GM23248 (cell line): Measurements from ENCODE around the gene CPNE5. TPM values are rescaled to one million over a fixed set of nuclear protein-coding genes. Genes with fewer than 3 reads are reported as not detected.

Experiments
- DNase-seq: peaks from one replicate; pipeline ENCODE4 v3.0.0-alpha.2; 2015
- H2AFZ ChIP-seq: fragments of 200-600 bp; sonication (generic); 2 replicates; pipeline ENCODE4 v1.6.1; 2016; ENCODE audit warnings: antibody characterized with exemption
- H3F3A ChIP-seq: fragments of 200-600 bp; sonication (generic); 2 replicates; pipeline ENCODE4 v1.6.1; 2016; ENCODE audit warnings: mild to moderate bottlenecking, antibody characterized with exemption, mixed run types; ENCODE audit not compliant: insufficient read depth
- H3K27ac ChIP-seq: fragments of 200-600 bp; sonication (generic); 2 replicates; pipeline ENCODE4 v1.5.1; 2016; ENCODE audit warnings: mild to moderate bottlenecking
- H3K27me3 ChIP-seq: fragments of 200-600 bp; sonication (generic); replicated peaks from 2 replicates; pipeline ENCODE4 v1.6.1; 2016; ENCODE audit warnings: mild to moderate bottlenecking; ENCODE audit not compliant: insufficient read depth
- H3K36me3 ChIP-seq: fragments of 200-600 bp; sonication (generic); 2 replicates; pipeline ENCODE4 v1.6.1; 2016; ENCODE audit warnings: low read depth, mild to moderate bottlenecking
- H3K4me1 ChIP-seq: fragments of 200-600 bp; sonication (generic); 2 replicates; pipeline ENCODE4 v1.6.1; 2016; ENCODE audit warnings: mild to moderate bottlenecking; ENCODE audit not compliant: insufficient read depth
- H3K4me2 ChIP-seq: fragments of 200-600 bp; sonication (generic); one replicate; pipeline ENCODE4 v1.6.1; 2016; ENCODE audit warnings: mild to moderate bottlenecking; ENCODE audit not compliant: unreplicated experiment
- H3K4me3 ChIP-seq: fragments of 200-600 bp; sonication (generic); 2 replicates; pipeline ENCODE4 v1.5.1; 2016; ENCODE audit warnings: mild to moderate bottlenecking
- H3K79me2 ChIP-seq: fragments of 200-600 bp; sonication (generic); 2 replicates; pipeline ENCODE4 v1.6.1; 2016; ENCODE audit warnings: mild to moderate bottlenecking; ENCODE audit not compliant: insufficient read depth
- H3K9ac ChIP-seq: fragments of 200-600 bp; sonication (generic); 2 replicates; pipeline ENCODE4 v1.6.1; 2016; ENCODE audit warnings: mild to moderate bottlenecking
- H3K9me2 ChIP-seq: fragments of 200-600 bp; sonication (generic); 2 replicates; pipeline ENCODE4 v1.6.1; 2016; ENCODE audit warnings: mixed run types, mild to moderate bottlenecking, moderate library complexity; ENCODE audit not compliant: insufficient read depth
- H3K9me3 ChIP-seq: fragments of 200-600 bp; sonication (generic); one replicate; pipeline ENCODE4 v1.6.1; 2017; ENCODE audit warnings: low read depth
- H4K20me1 ChIP-seq: fragments of 200-600 bp; sonication (generic); 2 replicates; pipeline ENCODE4 v1.6.0; 2016; ENCODE audit not compliant: insufficient read depth
- EZH2 ChIP-seq: fragments of 200-600 bp; sonication (generic); IDR thresholded peaks from 2 replicates; pipeline ENCODE4 v1.6.1; 2018; ENCODE audit warnings: antibody characterized with exemption, mild to moderate bottlenecking; ENCODE audit not compliant: insufficient read depth, poor library complexity, severe bottlenecking
- EZH2phosphoT487 ChIP-seq: fragments of 200-600 bp; sonication (generic); IDR thresholded peaks from 2 replicates; pipeline ENCODE4 v1.6.1; 2018; ENCODE audit warnings: antibody characterized with exemption, moderate library complexity, mild to moderate bottlenecking, low read depth; ENCODE audit not compliant: insufficient read depth
- WGBS, 2 experiments: methylation state at CpG; one replicate each; pipeline ENCODE4 v1.1.6; 2015 to 2017; ENCODE audit warnings: low lambda C conversion rate in 2 of 2, low coverage in 1 of 2; ENCODE audit errors: missing lambda C conversion rate in 2 of 2; 5-methylcytosine and 5-hydroxymethylcytosine counted together
- in situ Hi-C: fragments of 300-500 bp; cut with MboI; formaldehyde crosslinking; loops from 2 replicates; pipeline ENCODE4 v1.15.0; 2020
- polyA plus RNA-seq: library from polyadenylated mRNA; unstranded; fragments of >200 nt; fragmentation: Nextera tagmentation; extraction: Ambion mirVana; gene quantifications from 2 replicates; pipeline ENCODE4 v1.2.1, GENCODE V29; 2016
- total RNA-seq: library from RNA; depleted of rRNA; stranded (reverse); fragments of >200 nt; shearing (Covaris generic); gene quantifications from 2 replicates; pipeline ENCODE4 v1.2.3, GENCODE V29; 2014

Gene CPNE5
- total and polyA plus RNA-seq, 2 experiments from 2014 or later = 0.23 TPM; not detected in 1

DNA sequence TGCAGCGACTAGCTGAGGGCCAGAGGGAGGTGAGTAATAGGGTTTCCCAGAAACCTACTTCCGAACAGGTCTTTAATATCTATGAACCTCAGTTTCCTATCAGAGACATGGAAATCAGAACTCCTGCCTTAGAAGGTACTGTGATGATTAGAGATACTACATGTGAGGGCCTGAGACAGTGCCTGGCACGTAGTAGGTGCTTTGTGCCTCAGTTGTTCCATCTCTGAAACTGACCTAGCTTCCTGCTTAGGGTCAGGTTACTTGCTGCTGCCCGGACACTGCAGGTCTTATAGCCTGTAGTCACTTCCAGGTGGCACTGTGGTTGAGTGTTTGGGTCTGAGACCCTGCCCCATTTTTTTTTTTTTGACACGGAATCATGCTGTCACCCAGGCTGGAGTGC is 120.7 kb downstream of the CPNE5 start:
- H2AFZ ChIP-seq = no peak overlapping the region
- WGBS, 2 experiments = 78 to 81% methylated on average over 5 of the region's 5 CpGs
- in situ Hi-C loops = no loop called here
- H3F3A ChIP-seq = no peaks in the 10 kb centered on the region
- H3K36me3 ChIP-seq = no peaks in the 10 kb centered on the region
- H3K9me3 ChIP-seq = no peaks in the 10 kb centered on the region
- no peak overlapping the region for H3K27ac ChIP-seq
- no peak for TF ChIP-seq EZH2
- TF ChIP-seq EZH2phosphoT487 = no peak
- no peaks in the 10 kb centered on the region for H3K9me2 ChIP-seq
- H4K20me1 ChIP-seq = no peaks in the 10 kb centered on the region
- no peaks in the 10 kb centered on the region for H3K27me3 ChIP-seq
- H3K9ac ChIP-seq = no peak overlapping the region
- no peaks in the 10 kb centered on the region for H3K4me1 ChIP-seq
- no peak for DNase-seq
- no peak overlapping the region for H3K4me2 ChIP-seq
- H3K79me2 ChIP-seq = no peaks in the 10 kb centered on the region
- H3K4me3 ChIP-seq = no peak overlapping the region

DNA sequence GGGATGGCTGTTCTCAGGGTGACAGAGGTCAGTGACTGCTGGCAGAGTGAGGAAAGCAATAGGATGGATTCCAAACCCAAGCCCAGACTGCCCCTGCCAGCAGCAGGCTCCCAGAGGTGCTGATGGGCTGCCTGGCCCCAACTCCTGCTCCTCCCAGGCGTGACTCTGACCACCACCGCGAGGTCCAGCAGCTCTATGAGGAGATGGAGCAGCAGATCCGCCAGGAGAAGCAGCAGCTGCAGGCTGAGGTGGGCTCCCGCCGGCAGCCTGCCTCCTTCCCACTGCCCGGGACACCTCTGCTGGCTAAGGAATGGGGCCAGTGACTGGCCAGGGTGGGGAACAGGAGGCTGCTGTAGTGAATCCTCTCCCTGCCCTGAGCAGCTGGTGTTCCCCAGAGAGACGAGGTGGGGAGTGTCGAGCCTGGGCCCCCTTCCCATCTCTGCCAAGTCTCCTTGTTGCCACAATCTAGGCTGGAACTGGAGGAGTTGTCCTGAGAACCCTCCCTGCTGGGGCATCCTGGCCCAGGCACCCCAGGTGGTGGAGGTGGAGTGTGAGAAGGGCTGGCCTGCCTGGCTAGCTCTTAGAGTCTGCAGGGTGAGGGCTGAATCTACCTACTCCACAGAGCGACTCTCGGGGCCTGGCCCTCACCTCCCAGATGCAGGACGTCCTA is 121.2 kb downstream of the CPNE5 start:
- no peak for TF ChIP-seq EZH2phosphoT487
- no peak for TF ChIP-seq EZH2
- no peak overlapping the region for H2AFZ ChIP-seq
- no peak for DNase-seq
- H3K4me2 ChIP-seq = no peak overlapping the region
- H3K36me3 ChIP-seq = no peaks in the 10 kb centered on the region
- no peaks in the 10 kb centered on the region for H3K9me2 ChIP-seq
- no peaks in the 10 kb centered on the region for H3K4me1 ChIP-seq
- no peak overlapping the region for H3K4me3 ChIP-seq
- 74 to 79% methylated on average over 12 of the region's 12 CpGs for WGBS, 2 experiments
- H3F3A ChIP-seq = no peaks in the 10 kb centered on the region
- no peaks in the 10 kb centered on the region for H3K9me3 ChIP-seq
- no peaks in the 10 kb centered on the region for H3K79me2 ChIP-seq
- H3K9ac ChIP-seq = no peak overlapping the region
- no peaks in the 10 kb centered on the region for H3K27me3 ChIP-seq
- in situ Hi-C loops = no loop called here
- no peak overlapping the region for H3K27ac ChIP-seq
- no peaks in the 10 kb centered on the region for H4K20me1 ChIP-seq

DNA sequence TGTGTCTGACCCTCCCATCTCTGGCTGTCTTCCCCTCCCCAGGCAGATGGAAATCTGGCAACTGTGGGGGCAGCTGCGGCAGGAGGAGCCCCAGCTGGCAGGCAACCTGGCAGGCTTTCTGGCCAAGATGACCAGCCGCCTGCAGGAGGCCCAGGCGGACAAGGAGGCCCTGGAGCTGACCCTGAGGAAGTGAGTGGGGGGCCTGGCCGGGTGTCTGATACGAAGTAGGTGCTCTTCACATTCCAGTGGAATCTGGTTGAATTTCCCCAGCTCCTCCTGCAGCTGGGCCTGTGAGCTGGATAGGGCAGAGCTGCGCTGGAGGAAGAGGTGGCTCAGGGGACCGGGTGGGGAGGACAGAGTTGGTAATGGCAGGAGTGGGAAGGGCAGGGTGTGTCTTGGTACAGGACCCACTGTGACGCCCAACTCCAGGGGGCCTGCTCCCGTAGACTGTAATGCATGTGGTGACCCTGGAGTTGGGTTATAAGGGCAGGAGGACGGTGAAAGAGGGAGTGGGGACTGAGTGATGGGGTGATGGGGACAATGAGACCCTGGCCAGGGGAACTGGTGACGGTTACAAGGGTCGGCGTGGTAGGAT is 121.9 kb downstream of the CPNE5 start:
- TF ChIP-seq EZH2 (no peak), EZH2phosphoT487 (no peak)
- DNase-seq = no peak
- WGBS, 2 experiments = 53 to 54% methylated on average over 12 to 13 of the region's 13 CpGs

DNA sequence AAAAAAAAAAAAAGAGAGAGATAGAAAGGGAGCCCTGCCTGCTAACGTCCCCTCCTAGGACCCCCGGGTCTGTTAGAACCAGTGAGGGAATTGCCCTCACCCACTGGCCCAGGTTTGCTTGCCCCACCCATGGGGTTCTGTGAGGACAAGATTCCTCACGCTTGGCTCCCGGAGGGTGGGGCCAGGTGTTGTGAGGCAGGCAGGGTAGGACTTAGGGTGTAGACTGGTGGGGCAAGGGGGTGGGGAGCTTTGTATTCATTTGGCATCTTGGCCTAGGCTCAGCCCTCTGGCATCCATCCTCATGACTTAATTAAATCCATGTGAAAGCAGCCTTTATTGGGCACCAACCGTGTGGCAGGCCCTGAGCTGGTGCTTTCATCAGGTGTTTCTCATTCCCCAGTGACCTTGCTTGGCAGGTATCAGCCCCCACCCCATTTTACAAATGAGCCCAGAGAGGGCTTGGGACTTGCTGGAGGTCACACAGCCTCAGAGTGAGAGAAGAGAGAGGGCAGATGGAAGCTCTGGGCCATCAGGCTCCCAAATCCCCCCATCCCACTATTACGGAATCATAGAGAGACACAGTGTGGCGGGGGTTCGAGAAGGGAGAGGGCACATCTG is 122.7 kb downstream of the CPNE5 start:
- H3K27me3 ChIP-seq = no peaks in the 10 kb centered on the region
- no peak for TF ChIP-seq EZH2phosphoT487
- no peak for TF ChIP-seq EZH2
- no peak overlapping the region for H3K4me3 ChIP-seq
- H3K4me1 ChIP-seq = peaks cover 6% of the 10 kb centered on the region
- in situ Hi-C loops = no loop called here
- H3K27ac ChIP-seq = no peak overlapping the region
- WGBS, 2 experiments = 66 to 71% methylated on average over 8 of the region's 8 CpGs
- H3K9me2 ChIP-seq = no peaks in the 10 kb centered on the region
- H3K79me2 ChIP-seq = no peaks in the 10 kb centered on the region
- H3K9ac ChIP-seq = no peak overlapping the region
- H2AFZ ChIP-seq = no peak overlapping the region
- H3K36me3 ChIP-seq = no peaks in the 10 kb centered on the region
- H3F3A ChIP-seq = 0 out of 2 replicates have a peak, but pooled peaks cover 5% of the 10 kb centered on the region
- DNase-seq = no peak
- H3K9me3 ChIP-seq = no peaks in the 10 kb centered on the region
- no peaks in the 10 kb centered on the region for H4K20me1 ChIP-seq
- H3K4me2 ChIP-seq = no peak overlapping the region

More for the DNA sequence above, 121.9 kb downstream of the CPNE5 start:
- no peaks in the 10 kb centered on the region for H3K9me2 ChIP-seq
- H3K4me3 ChIP-seq = no peak overlapping the region
- no peaks in the 10 kb centered on the region for H4K20me1 ChIP-seq
- no peaks in the 10 kb centered on the region for H3K79me2 ChIP-seq
- no peak overlapping the region for H3K27ac ChIP-seq
- H3K9ac ChIP-seq = no peak overlapping the region
- no peaks in the 10 kb centered on the region for H3K4me1 ChIP-seq
- in situ Hi-C loops = no loop called here
- no peaks in the 10 kb centered on the region for H3K9me3 ChIP-seq
- no peaks in the 10 kb centered on the region for H3K36me3 ChIP-seq
- no peaks in the 10 kb centered on the region for H3F3A ChIP-seq
- H2AFZ ChIP-seq = no peak overlapping the region
- H3K4me2 ChIP-seq = no peak overlapping the region
- H3K27me3 ChIP-seq = no peaks in the 10 kb centered on the region
